HL-60 (cell line): ENCODE data around the gene DCAF7.

Source experiments
- DNase-seq, 2 experiments: peaks; one replicate each; pipeline ENCODE4 v3.0.0-alpha.2; 2010 to 2020; ENCODE audit warnings: low read depth in 1 of 2, low spot score in 1 of 2
- H3K27ac ChIP-seq: fragments of 250-450 bp; sonication (Bioruptor Pico); replicated peaks from 2 replicates; pipeline ENCODE4 v1.5.1; 2020; ENCODE audit warnings: mild to moderate bottlenecking, moderate library complexity
- H3K27me3 ChIP-seq: fragments of 250-450 bp; sonication (Bioruptor Pico); 2 replicates; pipeline ENCODE4 v1.5.1; 2021; ENCODE audit warnings: mild to moderate bottlenecking, moderate library complexity; ENCODE audit not compliant: insufficient read depth, poor library complexity, severe bottlenecking
- H3K4me3 ChIP-seq: replicated peaks from 2 replicates; pipeline ENCODE4 v1.5.1; 2011; ENCODE audit warnings: mild to moderate bottlenecking, control low read depth, low read length; ENCODE audit not compliant: insufficient read depth
- CTCF ChIP-seq: IDR thresholded peaks from one replicate; pipeline ENCODE4 v1.5.1; 2011; ENCODE audit warnings: low read length, control low read depth, inconsistent platforms; ENCODE audit not compliant: insufficient read depth
- GABPA ChIP-seq: IDR thresholded peaks from 2 replicates; pipeline ENCODE4 v1.6.1; 2012; ENCODE audit warnings: low read depth
- POLR2AphosphoS5 ChIP-seq: IDR thresholded peaks from 2 replicates; pipeline ENCODE4 v1.6.1; 2012; ENCODE audit warnings: low read depth
- REST ChIP-seq: IDR thresholded peaks from 2 replicates; pipeline ENCODE4 v1.6.1; 2012; ENCODE audit warnings: low read depth; ENCODE audit not compliant: insufficient replicate concordance
- SPI1 ChIP-seq: IDR thresholded peaks from 2 replicates; pipeline ENCODE4 v1.6.1; 2012; ENCODE audit warnings: low read depth, mild to moderate bottlenecking, borderline replicate concordance

DCAF7 gene

GRCh38 chr17:63534816-63535455, 15.3 kb upstream of the DCAF7 start:
- no peak for DNase-seq
- Histone ChIP-seq H3K4me3 (no peak overlapping the region), H3K27ac (no peak overlapping the region), H3K27me3 (peaks cover 24% of the 10 kb centered on the region)
- TF ChIP-seq CTCF = no peak
- TF ChIP-seq GABPA = no peak
- no peak for TF ChIP-seq REST
- TF ChIP-seq POLR2AphosphoS5 = no peak
- no peak for TF ChIP-seq SPI1

GRCh38 chr17:63535640-63536039, 14.6 kb upstream of the DCAF7 start:
- no peak for DNase-seq
- TF ChIP-seq POLR2AphosphoS5 = no peak
- TF ChIP-seq REST = no peak
- no peak for TF ChIP-seq GABPA
- TF ChIP-seq CTCF = no peak
- no peak for TF ChIP-seq SPI1
- Histone ChIP-seq H3K27ac (no peak overlapping the region), H3K27me3 (peaks cover 24% of the 10 kb centered on the region), H3K4me3 (no peak overlapping the region)

GRCh38 chr17:63537001-63537400, 13.3 kb upstream of the DCAF7 start:
- H3K27ac ChIP-seq = no peak overlapping the region
- H3K4me3 ChIP-seq = no peak overlapping the region
- DNase-seq = no peak
- no peak for TF ChIP-seq CTCF
- TF ChIP-seq REST = no peak
- TF ChIP-seq SPI1 = no peak
- TF ChIP-seq POLR2AphosphoS5 = no peak
- no peak for TF ChIP-seq GABPA
- H3K27me3 ChIP-seq = peaks cover 24% of the 10 kb centered on the region
